Measurements from ENCODE around the gene LIME1. TPM values are rescaled to one million over a fixed set of nuclear protein-coding genes. Genes with fewer than 3 reads are reported as not detected.
A peak's percentile ranks its signal among the peaks of the same experiment; 100 is the strongest.

LIME1 gene
- total and polyA plus RNA-seq, 4 experiments from 2014 or later, result 162 to 324 (median 233) TPM

- H3K27me3 ChIP-seq (ENCODE audit: insufficient read depth, low read length), result no peaks in the 10 kb centered on the region
- peaks cover 8 to 23% of the 10 kb centered on the region in 2 donors for H3K36me3 Mint-ChIP-seq
- H3K27ac ChIP-seq (ENCODE audit: low read depth, low read length), result peak within 1 kb of the TSS; percentile 54
- ChIA-PET POLR2A (ENCODE audit: partially characterized antibody) (interaction anchor here (0.7 to 7.0 kb wide), 28 partner anchors 10 to 300 kb away, joined by 3 to 202 read pairs (median 6); partner anchors contain the start of genes ARFRP1, GMEB2, HELZ2 and PTK6), CTCF (ENCODE audit: partially characterized antibody) (interaction anchor here (1.1 to 1.6 kb wide), 2 partner anchors 32 to 45 kb away, joined by 3 to 7 read pairs; partner anchors contain the start of genes ARFRP1 and ZGPAT)
- intact Hi-C loops (cut with micrococcal nuclease), result loop anchor here (1.0 to 5.0 kb wide), 3 partner anchors 12 to 218 kb away; partner anchors contain the start of gene UCKL1
- H3K4me3 ChIP-seq (ENCODE audit: low read length in 2 of 2), result peak within 1 kb of the TSS; percentile 42 to 92
- H3K36me3 ChIP-seq (ENCODE audit: insufficient read depth, low read length), result peaks cover 15% of the 10 kb centered on the region
- H3K4me1 ChIP-seq (ENCODE audit: insufficient read depth, low read length), result peaks cover 33% of the 10 kb centered on the region
- H3K9me3 ChIP-seq (ENCODE audit: control insufficient read depth in 1 of 2, low read length in 2 of 2), result no peaks in the 10 kb centered on the region
- peak; percentile 61 to 76 (median 72) for DNase-seq
- no peaks in the 10 kb centered on the region for H3K27me3 Mint-ChIP-seq
- peaks cover 6 to 17% (median 10%) of the 10 kb centered on the region in 4 donors for H3K4me1 Mint-ChIP-seq
- peak within 1 kb of the TSS; percentile 44 to 91 (median 60) for H3K4me3 Mint-ChIP-seq
- peak within 1 kb of the TSS in 4 of 7 donors; percentile 22 to 65 (median 43) for H3K27ac Mint-ChIP-seq
- peaks cover 0 to 3% (median 0%) of the 10 kb centered on the region in 8 donors for H3K9me3 Mint-ChIP-seq
Measured at GRCh38 chr20:63739130-63740069, 2.9 kb downstream of the LIME1 start, which contains the start of gene SLC2A4RG. TSS of gene SLC2A4RG (plus strand) at chr20:63739776. CDS start at chr20:63739913, 137 bp downstream.

GRCh38 chr20:63740070-63740626 lies 3.7 kb downstream of the LIME1 start:
- ChIA-PET POLR2A (ENCODE audit: partially characterized antibody) (interaction anchor here (0.7 to 3.8 kb wide), 19 partner anchors 9 to 219 kb away, joined by 3 to 53 read pairs (median 4); partner anchors contain the start of genes ARFRP1, GMEB2, HELZ2 and PPDPF), CTCF (ENCODE audit: partially characterized antibody) (interaction anchor here (0.9 to 1.6 kb wide), 4 partner anchors 10 to 98 kb away, joined by 3 to 5 read pairs (median 5); partner anchors contain the start of genes ARFRP1 and ZGPAT)
- Mint-ChIP-seq H3K9me3 (peaks cover 0 to 3% (median 0%) of the 10 kb centered on the region in 8 donors), H3K27ac (peak overlapping the region in 2 of 7 donors; percentile 42 to 65), H3K4me1 (peaks cover 6 to 16% (median 10%) of the 10 kb centered on the region in 4 donors), H3K36me3 (peaks cover 8 to 23% of the 10 kb centered on the region in 2 donors), H3K27me3 (no peaks in the 10 kb centered on the region), H3K4me3 (peak overlapping the region; percentile 44 to 80 (median 60))
- peak; percentile 65 to 69 (median 66) for DNase-seq
- intact Hi-C loops (cut with micrococcal nuclease), result loop anchor here (1.0 kb wide), 1 partner anchor 11 kb away; no protein-coding TSS in a partner anchor
- Histone ChIP-seq H3K36me3 (ENCODE audit: insufficient read depth, low read length) (peaks cover 10% of the 10 kb centered on the region), H3K27ac (ENCODE audit: low read depth, low read length) (peak overlapping the region; percentile 54), H3K4me3 (ENCODE audit: low read length in 2 of 2) (peak overlapping the region; percentile 42 to 60), H3K9me3 (ENCODE audit: control insufficient read depth in 1 of 2, low read length in 2 of 2) (no peaks in the 10 kb centered on the region), H3K4me1 (ENCODE audit: insufficient read depth, low read length) (peaks cover 33% of the 10 kb centered on the region), H3K27me3 (ENCODE audit: insufficient read depth, low read length) (no peaks in the 10 kb centered on the region)

- Mint-ChIP-seq H3K9me3 (peaks cover 0 to 3% (median 0%) of the 10 kb centered on the region in 8 donors), H3K36me3 (peaks cover 8 to 20% of the 10 kb centered on the region in 2 donors), H3K27ac (peak overlapping the region in 3 of 7 donors; percentile 42 to 65 (median 47)), H3K4me1 (peaks cover 6 to 10% (median 7%) of the 10 kb centered on the region in 4 donors), H3K4me3 (peak overlapping the region; percentile 44 to 80 (median 60)), H3K27me3 (no peaks in the 10 kb centered on the region)
- ChIA-PET CTCF (ENCODE audit: partially characterized antibody) (interaction anchor here (0.9 to 1.6 kb wide), 4 partner anchors 10 to 99 kb away, joined by 3 to 5 read pairs (median 5); partner anchors contain the start of genes ARFRP1 and ZGPAT), POLR2A (ENCODE audit: partially characterized antibody) (interaction anchor here (0.7 to 3.8 kb wide), 24 partner anchors 8 to 220 kb away, joined by 3 to 53 read pairs (median 4); partner anchors contain the start of genes ARFRP1, GMEB2, HELZ2 and PPDPF)
- Histone ChIP-seq H3K4me3 (ENCODE audit: low read length in 2 of 2) (peak overlapping the region; percentile 42 to 60), H3K36me3 (ENCODE audit: insufficient read depth, low read length) (peaks cover 5% of the 10 kb centered on the region), H3K27ac (ENCODE audit: low read depth, low read length) (peak overlapping the region; percentile 54), H3K9me3 (ENCODE audit: control insufficient read depth in 1 of 2, low read length in 2 of 2) (no peaks in the 10 kb centered on the region), H3K27me3 (ENCODE audit: insufficient read depth, low read length) (no peaks in the 10 kb centered on the region), H3K4me1 (ENCODE audit: insufficient read depth, low read length) (peaks cover 28% of the 10 kb centered on the region)
- DNase-seq, result peak; percentile 48 to 58 (median 53)
- intact Hi-C loops (cut with micrococcal nuclease), result loop anchor here (1.0 kb wide), 1 partner anchor 11 kb away; no protein-coding TSS in a partner anchor
Measured at GRCh38 chr20:63740627-63741353, 4.3 kb downstream of the LIME1 start.

- Histone ChIP-seq H3K27ac (ENCODE audit: low read depth, low read length) (peak overlapping the region; percentile 54), H3K27me3 (ENCODE audit: insufficient read depth, low read length) (no peaks in the 10 kb centered on the region), H3K4me1 (ENCODE audit: insufficient read depth, low read length) (peaks cover 23% of the 10 kb centered on the region), H3K9me3 (ENCODE audit: control insufficient read depth in 1 of 2, low read length in 2 of 2) (no peaks in the 10 kb centered on the region), H3K4me3 (ENCODE audit: low read length in 2 of 2) (peak overlapping the region in 1 of 2 donors; percentile 60), H3K36me3 (ENCODE audit: insufficient read depth, low read length) (peaks cover 5% of the 10 kb centered on the region)
- peaks cover 8 to 15% of the 10 kb centered on the region in 2 donors for H3K36me3 Mint-ChIP-seq
- ChIA-PET CTCF (ENCODE audit: partially characterized antibody) (interaction anchor here (1.5 to 1.6 kb wide), 2 partner anchors 34 to 99 kb away, joined by 5 read pairs; partner anchors contain the start of genes ARFRP1 and ZGPAT), POLR2A (ENCODE audit: partially characterized antibody) (interaction anchor here (1.0 to 3.8 kb wide), 17 partner anchors 7 to 220 kb away, joined by 3 to 53 read pairs (median 4); partner anchors contain the start of genes ARFRP1, GMEB2, HELZ2 and PPDPF)
- H3K4me3 Mint-ChIP-seq, result peak overlapping the region in 7 of 8 donors; percentile 27 to 71 (median 49)
- intact Hi-C loops (cut with micrococcal nuclease), result no loop called here
- H3K4me1 Mint-ChIP-seq, result peaks cover 1 to 5% (median 3%) of the 10 kb centered on the region in 4 donors
- H3K27ac Mint-ChIP-seq, result peak overlapping the region in 2 of 7 donors; percentile 35 to 42
- DNase-seq, result no peak
- H3K9me3 Mint-ChIP-seq, result peaks cover 0 to 3% (median 0%) of the 10 kb centered on the region in 8 donors
- no peaks in the 10 kb centered on the region for H3K27me3 Mint-ChIP-seq
Measured at GRCh38 chr20:63741354-63741675, 4.9 kb downstream of the LIME1 start.

GRCh38 chr20:63741676-63742380 lies 5.4 kb downstream of the LIME1 start:
- Mint-ChIP-seq H3K4me3 (peak overlapping the region in 5 of 8 donors; percentile 27 to 71 (median 52)), H3K27me3 (no peaks in the 10 kb centered on the region), H3K27ac (peak overlapping the region in 2 of 7 donors; percentile 35 to 42), H3K9me3 (no peaks in the 10 kb centered on the region), H3K4me1 (peaks cover 0 to 2% (median 0%) of the 10 kb centered on the region in 4 donors), H3K36me3 (peaks cover 8 to 10% of the 10 kb centered on the region in 2 donors)
- H3K9me3 ChIP-seq (ENCODE audit: control insufficient read depth in 1 of 2, low read length in 2 of 2), result no peaks in the 10 kb centered on the region
- no peak overlapping the region for H3K27ac ChIP-seq (ENCODE audit: low read depth, low read length)
- CTCF ChIA-PET (ENCODE audit: partially characterized antibody), result interaction anchor here (1.5 to 1.6 kb wide), 2 partner anchors 34 to 100 kb away, joined by 5 read pairs; partner anchors contain the start of genes ARFRP1 and ZGPAT
- H3K36me3 ChIP-seq (ENCODE audit: insufficient read depth, low read length), result peaks cover 5% of the 10 kb centered on the region
- H3K4me1 ChIP-seq (ENCODE audit: insufficient read depth, low read length), result peaks cover 23% of the 10 kb centered on the region
- intact Hi-C loops (cut with micrococcal nuclease), result no loop called here
- no peak overlapping the region for H3K4me3 ChIP-seq (ENCODE audit: low read length in 2 of 2)
- no peaks in the 10 kb centered on the region for H3K27me3 ChIP-seq (ENCODE audit: insufficient read depth, low read length)
- DNase-seq, result no peak
- POLR2A ChIA-PET (ENCODE audit: partially characterized antibody), result interaction anchor here (1.0 to 3.8 kb wide), 14 partner anchors 9 to 221 kb away, joined by 3 to 53 read pairs (median 4); partner anchors contain the start of genes ARFRP1, GMEB2, HELZ2 and PPDPF

Data from CD4-positive, alpha-beta memory T cell (primary cell).